Trophoblast cell (in vitro differentiated cells and primary cell): ENCODE data around the gene SPTLC2.

ENCODE experiments used
- DNase-seq, 2 donors: peaks; one replicate each; pipeline ENCODE4 v3.0.0-alpha.2; 2016
- H2AFZ ChIP-seq: 2 replicates; pipeline ENCODE4 v1.6.1; 2013; ENCODE audit warnings: low read length, moderate library complexity, mild to moderate bottlenecking; ENCODE audit not compliant: insufficient read depth, poor library complexity
- H2AK5ac ChIP-seq: 2 replicates; pipeline ENCODE4 v1.6.1; 2013; ENCODE audit warnings: mild to moderate bottlenecking, low read length
- H2BK120ac ChIP-seq: 2 replicates; pipeline ENCODE4 v1.6.1; 2013; ENCODE audit warnings: low read length, mild to moderate bottlenecking, moderate library complexity; ENCODE audit not compliant: insufficient read depth, poor library complexity
- H2BK12ac ChIP-seq: 2 replicates; pipeline ENCODE4 v1.6.1; 2013; ENCODE audit warnings: mild to moderate bottlenecking, low read length, moderate library complexity
- H2BK5ac ChIP-seq: 2 replicates; pipeline ENCODE4 v1.6.1; 2013; ENCODE audit warnings: low read length, low read depth, moderate library complexity, mild to moderate bottlenecking; ENCODE audit not compliant: poor library complexity
- H3K14ac ChIP-seq: 2 replicates; pipeline ENCODE4 v1.6.1; 2013; ENCODE audit warnings: mild to moderate bottlenecking, low read length
- H3K18ac ChIP-seq: 2 replicates; pipeline ENCODE4 v1.6.1; 2013; ENCODE audit warnings: mild to moderate bottlenecking, low read length
- H3K23ac ChIP-seq: 2 replicates; pipeline ENCODE4 v1.6.1; 2013; ENCODE audit warnings: low read length
- H3K27ac ChIP-seq: 2 replicates; pipeline ENCODE4 v1.5.1; 2013; ENCODE audit warnings: low read depth, mild to moderate bottlenecking, inconsistent platforms, low read length, moderate library complexity
- H3K27me3 ChIP-seq: 2 replicates; pipeline ENCODE4 v1.6.1; 2013; ENCODE audit warnings: inconsistent platforms, mild to moderate bottlenecking, low read length, moderate library complexity; ENCODE audit not compliant: insufficient read depth
- H3K36me3 ChIP-seq, 2 experiments: 1 replicate in 1 of 2; 2 replicates in 1 of 2; pipeline ENCODE4 v1.6.1; 2013; ENCODE audit warnings: low read length in 2 of 2, mild to moderate bottlenecking in 2 of 2, moderate library complexity in 1 of 2; ENCODE audit not compliant: insufficient read depth in 2 of 2, control insufficient read depth in 1 of 2
- H3K4ac ChIP-seq: 2 replicates; pipeline ENCODE4 v1.6.1; 2013; ENCODE audit warnings: low read depth, mild to moderate bottlenecking, low read length, moderate library complexity
- H3K4me1 ChIP-seq, 2 experiments: 1 replicate in 1 of 2; 2 replicates in 1 of 2; pipeline ENCODE4 v1.6.1; 2013; ENCODE audit warnings: low read length in 2 of 2, mild to moderate bottlenecking in 2 of 2, moderate library complexity in 1 of 2; ENCODE audit not compliant: insufficient read depth in 2 of 2, control insufficient read depth in 1 of 2
- H3K4me2 ChIP-seq: 2 replicates; pipeline ENCODE4 v1.6.1; 2013; ENCODE audit warnings: inconsistent platforms, mild to moderate bottlenecking, low read length, moderate library complexity
- H3K4me3 ChIP-seq: 2 replicates; pipeline ENCODE4 v1.5.1; 2013; ENCODE audit warnings: mild to moderate bottlenecking, low read depth, low read length, inconsistent platforms
- H3K79me1 ChIP-seq: one replicate; pipeline ENCODE4 v1.6.1; 2013; ENCODE audit warnings: low read length
- H3K79me2 ChIP-seq: 2 replicates; pipeline ENCODE4 v1.6.1; 2013; ENCODE audit warnings: low read length, mild to moderate bottlenecking; ENCODE audit not compliant: control insufficient read depth, insufficient read depth, poor library complexity
- H3K9ac ChIP-seq: 2 replicates; pipeline ENCODE4 v1.6.1; 2013; ENCODE audit warnings: mild to moderate bottlenecking, low read length
- H3K9me3 ChIP-seq: 2 replicates; pipeline ENCODE4 v1.6.1; 2013; ENCODE audit warnings: low read depth, mild to moderate bottlenecking, control low read depth, inconsistent platforms, low read length; ENCODE audit not compliant: insufficient read depth
- H4K12ac ChIP-seq: 2 replicates; pipeline ENCODE4 v1.6.1; 2013; ENCODE audit warnings: low read depth, mild to moderate bottlenecking, low read length, moderate library complexity
- H4K8ac ChIP-seq: 2 replicates; pipeline ENCODE4 v1.6.1; 2013; ENCODE audit warnings: low read depth, mild to moderate bottlenecking, low read length, moderate library complexity
- H4K91ac ChIP-seq: one replicate; pipeline ENCODE4 v1.6.1; 2013; ENCODE audit warnings: low read depth, mild to moderate bottlenecking, low read length, moderate library complexity
- WGBS: extraction: QIAGEN DNeasy Blood & Tissue Kit; methylation state at CpG from one replicate; pipeline ENCODE4 v1.1.7; 2013; ENCODE audit warnings: missing lambda C conversion rate; ENCODE audit not compliant: insufficient read length, insufficient coverage; ENCODE audit errors: extremely low coverage; 5-methylcytosine and 5-hydroxymethylcytosine counted together

The SPTLC2 gene

GRCh38 chr14:77598366-77599070, 17.9 kb downstream of the SPTLC2 start:
- no peak overlapping the region for H3K9ac ChIP-seq
- no peak overlapping the region for H3K23ac ChIP-seq
- no peaks in the 10 kb centered on the region for H3K27me3 ChIP-seq
- H3K9me3 ChIP-seq, result peaks cover 1% of the 10 kb centered on the region
- H3K4me3 ChIP-seq, result no peak overlapping the region
- H2BK5ac ChIP-seq, result no peak overlapping the region
- no peak overlapping the region for H3K27ac ChIP-seq
- no peak overlapping the region for H2AK5ac ChIP-seq
- no peak overlapping the region for H4K12ac ChIP-seq
- H4K91ac ChIP-seq, result no peak overlapping the region
- H4K8ac ChIP-seq, result no peak overlapping the region
- no peak overlapping the region for H2BK12ac ChIP-seq
- no peak overlapping the region for H2BK120ac ChIP-seq
- no peak overlapping the region for H3K18ac ChIP-seq
- no peak overlapping the region for H3K4ac ChIP-seq
- H3K4me2 ChIP-seq, result no peak overlapping the region
- no peak for DNase-seq
- H2AFZ ChIP-seq, result no peak overlapping the region
- no peaks in the 10 kb centered on the region for H3K4me1 ChIP-seq
- no CpG with 5 or more reads among the region's 4 CpGs for WGBS
- no peak overlapping the region for H3K14ac ChIP-seq
- H3K36me3 ChIP-seq, result peaks cover 3 to 8% of the 10 kb centered on the region in 2 experiments
- no peaks in the 10 kb centered on the region for H3K79me1 ChIP-seq
- no peaks in the 10 kb centered on the region for H3K79me2 ChIP-seq

- no peaks in the 10 kb centered on the region for H3K27me3 ChIP-seq
- H2BK120ac ChIP-seq, result no peak overlapping the region
- H3K79me2 ChIP-seq, result no peaks in the 10 kb centered on the region
- H3K79me1 ChIP-seq, result no peaks in the 10 kb centered on the region
- H4K8ac ChIP-seq, result no peak overlapping the region
- peak in 1 of 2 donors; percentile 24 for DNase-seq
- H2AK5ac ChIP-seq, result no peak overlapping the region
- H2AFZ ChIP-seq, result no peak overlapping the region
- no peak overlapping the region for H3K18ac ChIP-seq
- H3K4ac ChIP-seq, result no peak overlapping the region
- H2BK12ac ChIP-seq, result no peak overlapping the region
- H3K4me3 ChIP-seq, result no peak overlapping the region
- no peak overlapping the region for H3K27ac ChIP-seq
- no peak overlapping the region for H3K4me2 ChIP-seq
- no peak overlapping the region for H3K14ac ChIP-seq
- H3K9ac ChIP-seq, result no peak overlapping the region
- H3K9me3 ChIP-seq, result no peaks in the 10 kb centered on the region
- H4K12ac ChIP-seq, result no peak overlapping the region
- H3K23ac ChIP-seq, result no peak overlapping the region
- no peak overlapping the region for H2BK5ac ChIP-seq
- H4K91ac ChIP-seq, result no peak overlapping the region
- no peaks in the 10 kb centered on the region for H3K4me1 ChIP-seq
- WGBS, result no CpG with 5 or more reads among the region's 2 CpGs
- H3K36me3 ChIP-seq, result peaks cover 3 to 8% of the 10 kb centered on the region in 2 experiments
Observed at GRCh38 chr14:77593501-77593961, 22.9 kb downstream of the SPTLC2 start.

GRCh38 chr14:77590845-77591485, 25.5 kb downstream of the SPTLC2 start:
- Histone ChIP-seq H3K36me3 (peaks cover 3 to 6% of the 10 kb centered on the region in 2 experiments), H4K91ac (no peak overlapping the region), H3K4me3 (no peak overlapping the region), H3K27me3 (no peaks in the 10 kb centered on the region), H3K18ac (no peak overlapping the region), H3K27ac (no peak overlapping the region), H4K12ac (no peak overlapping the region), H3K9me3 (no peaks in the 10 kb centered on the region), H2BK120ac (no peak overlapping the region), H3K14ac (no peak overlapping the region), H2AFZ (no peak overlapping the region), H2BK12ac (no peak overlapping the region), H3K4me2 (no peak overlapping the region), H2AK5ac (no peak overlapping the region), H3K79me2 (no peaks in the 10 kb centered on the region), H3K79me1 (no peaks in the 10 kb centered on the region), H3K9ac (no peak overlapping the region), H3K4ac (no peak overlapping the region), H3K23ac (no peak overlapping the region), H2BK5ac (no peak overlapping the region), H3K4me1 (no peaks in the 10 kb centered on the region), H4K8ac (no peak overlapping the region)
- WGBS, result no CpG with 5 or more reads among the region's 6 CpGs
- peak in 1 of 2 donors; percentile 35 for DNase-seq

GRCh38 chr14:77589099-77589498, 27.3 kb downstream of the SPTLC2 start:
- no peak overlapping the region for H3K9ac ChIP-seq
- H3K18ac ChIP-seq, result no peak overlapping the region
- no peak overlapping the region for H2BK120ac ChIP-seq
- no peak overlapping the region for H4K91ac ChIP-seq
- H2BK5ac ChIP-seq, result no peak overlapping the region
- H3K4me3 ChIP-seq, result no peak overlapping the region
- H3K27ac ChIP-seq, result no peak overlapping the region
- H2AK5ac ChIP-seq, result no peak overlapping the region
- no peak overlapping the region for H2BK12ac ChIP-seq
- H3K4me1 ChIP-seq, result no peaks in the 10 kb centered on the region
- no peaks in the 10 kb centered on the region for H3K27me3 ChIP-seq
- WGBS, result no CpG with 5 or more reads among the region's 5 CpGs
- no peaks in the 10 kb centered on the region for H3K36me3 ChIP-seq
- no peak overlapping the region for H3K4me2 ChIP-seq
- H3K79me2 ChIP-seq, result no peaks in the 10 kb centered on the region
- no peak overlapping the region for H3K4ac ChIP-seq
- no peak overlapping the region for H4K12ac ChIP-seq
- DNase-seq, result peak; percentile 33 to 89
- H3K9me3 ChIP-seq, result no peaks in the 10 kb centered on the region
- H3K23ac ChIP-seq, result no peak overlapping the region
- H3K14ac ChIP-seq, result no peak overlapping the region
- H2AFZ ChIP-seq, result no peak overlapping the region
- no peak overlapping the region for H4K8ac ChIP-seq
- H3K79me1 ChIP-seq, result no peaks in the 10 kb centered on the region
